Activated CD8-positive, alpha-beta memory T cell treated with anti-CD3 and anti-CD28 coated beads for 36 hours (primary cell): ENCODE results near the gene ARID2. TPM values are rescaled to one million over a fixed set of nuclear protein-coding genes. Genes with fewer than 3 reads are reported as not detected.

Experiments
- CTCF ChIA-PET: fragments of 350-600 bp; sonication (Branson Sonifier 250); formaldehyde crosslinking; loops from one replicate; lab custom pipeline; 2021; ENCODE audit warnings: antibody characterized with exemption; lab: Charles Lee
- POLR2A ChIA-PET: fragments of 350-600 bp; sonication (Branson Sonifier 250); formaldehyde crosslinking; loops from one replicate; lab custom pipeline; 2021; ENCODE audit warnings: antibody characterized with exemption; lab: Charles Lee
- total RNA-seq, 2 experiments: library from RNA; stranded (reverse); gene quantifications; one replicate each; pipeline ENCODE4 v1.2.3, GENCODE V29; 2021

Gene ARID2
- total RNA-seq, 2 experiments from 2014 or later, result 22.3 to 23.8 TPM

DNA sequence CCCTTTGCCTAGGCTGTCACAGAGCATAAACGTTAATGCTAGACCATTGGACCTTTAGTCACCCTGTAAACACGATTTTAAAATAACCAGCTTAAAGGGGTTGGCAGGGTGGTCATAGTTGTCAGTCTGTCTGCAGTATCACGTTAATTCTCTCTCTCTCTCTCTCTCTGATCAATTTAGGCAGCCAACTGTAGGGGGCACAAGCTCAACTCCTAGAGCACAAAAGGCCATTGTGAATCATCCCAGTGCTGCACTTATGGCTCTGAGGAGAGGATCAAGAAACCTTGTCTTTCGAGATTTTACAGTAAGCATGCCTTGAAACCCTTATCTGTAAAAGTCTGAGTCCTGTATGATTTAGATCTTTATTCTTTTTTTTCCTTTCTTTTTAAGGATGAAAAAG lies 163.7 kb downstream of the ARID2 start:
- CTCF ChIA-PET, result no interaction called here
- POLR2A ChIA-PET, result no interaction called here

DNA sequence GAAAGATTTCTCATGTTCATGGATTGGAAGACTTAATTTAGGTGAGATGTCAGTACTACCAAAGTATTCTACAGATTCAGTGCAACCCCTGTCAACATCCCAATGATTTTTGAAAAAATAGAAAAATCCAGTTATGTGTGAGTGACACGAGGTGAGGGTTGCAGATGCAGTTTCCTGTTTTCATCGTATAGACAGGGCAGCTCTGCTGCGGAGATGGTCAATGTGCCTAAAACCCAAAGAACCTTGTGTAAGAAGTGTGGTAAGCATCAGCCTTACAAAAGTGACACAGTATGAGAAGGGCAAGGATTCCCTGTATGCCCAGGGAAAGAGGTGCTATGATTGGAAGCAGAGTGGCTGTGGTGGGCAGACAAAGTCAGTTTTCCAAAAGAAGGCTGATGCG lies 166.5 kb downstream of the ARID2 start:
- CTCF ChIA-PET, result no interaction called here
- POLR2A ChIA-PET, result no interaction called here

DNA sequence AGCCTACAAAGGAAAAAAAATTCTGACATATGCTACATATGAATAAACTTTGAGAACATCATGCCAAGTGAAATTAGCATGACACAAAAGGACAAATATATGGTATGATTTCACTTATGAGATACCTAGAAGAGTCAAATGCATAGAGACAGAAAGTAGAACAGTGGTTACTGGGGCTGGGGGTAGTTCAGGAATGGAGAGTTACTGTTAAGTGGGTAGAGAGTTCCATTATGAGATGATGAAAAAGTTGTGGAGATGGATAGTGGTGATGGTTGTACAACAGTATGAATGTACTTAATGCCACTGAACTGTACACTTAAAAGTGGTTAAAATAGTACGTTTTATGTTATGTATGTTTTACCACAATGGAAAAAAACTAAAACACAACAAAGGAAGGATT lies 168.6 kb downstream of the ARID2 start:
- POLR2A ChIA-PET, result no interaction called here
- CTCF ChIA-PET, result no interaction called here

DNA sequence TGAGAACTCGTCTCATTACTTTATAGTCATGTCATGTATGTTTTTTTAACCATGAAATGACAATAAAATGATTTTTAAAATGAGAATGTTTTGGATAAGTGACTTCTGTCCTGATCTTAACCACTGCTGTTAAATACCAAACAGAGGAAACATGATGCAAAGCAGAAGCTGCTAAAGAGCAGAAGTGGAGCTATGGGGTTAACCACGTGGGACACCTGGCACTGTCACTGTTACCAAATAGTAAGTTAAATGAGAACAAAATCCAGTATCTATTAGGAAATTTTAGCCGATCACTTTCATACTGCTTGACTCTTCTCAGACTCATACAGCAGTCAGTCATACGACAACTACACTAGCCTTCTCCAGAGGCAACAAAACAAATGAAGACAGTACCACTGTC lies 178.4 kb downstream of the ARID2 start:
- POLR2A ChIA-PET, result no interaction called here
- CTCF ChIA-PET, result interaction anchor here (1.4 kb wide), 1 partner anchor 13 kb away, joined by 3 read pairs; no protein-coding TSS in a partner anchor

DNA sequence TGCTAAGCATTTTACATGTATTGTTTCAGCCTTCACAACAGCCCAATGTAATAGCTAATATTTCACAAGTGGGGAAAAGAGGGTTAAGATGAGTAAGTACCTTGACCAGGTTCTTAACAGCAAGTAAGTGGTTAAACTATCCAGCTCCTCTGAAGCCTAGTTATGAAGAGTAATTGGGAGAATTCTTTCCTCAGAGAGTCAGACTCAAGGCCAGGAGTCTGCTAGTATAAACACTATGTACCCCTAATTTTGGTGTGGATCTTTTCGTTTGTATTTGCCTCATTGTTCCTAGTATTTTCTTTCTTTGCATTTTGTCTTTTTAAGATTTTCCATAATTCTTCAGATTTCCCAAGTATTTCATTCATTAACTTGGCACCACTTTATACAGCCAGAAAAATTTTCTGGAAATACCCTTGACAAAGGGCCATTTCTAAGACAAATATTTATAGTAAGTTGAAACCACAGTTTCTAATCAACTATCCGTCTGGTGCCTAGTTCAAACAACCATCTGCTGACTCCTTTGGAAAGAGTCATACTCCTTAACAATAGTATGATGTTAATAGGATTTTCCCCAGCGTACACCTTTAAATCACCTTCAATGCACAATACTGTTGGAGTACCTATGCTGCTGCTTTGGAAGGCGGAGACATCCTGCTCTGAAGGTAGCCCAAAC lies 179.7 kb downstream of the ARID2 start:
- POLR2A ChIA-PET, result interaction anchor here (0.6 kb wide), 1 partner anchor 21 kb away, joined by 3 read pairs; no protein-coding TSS in a partner anchor
- CTCF ChIA-PET, result interaction anchor here (1.4 kb wide), 1 partner anchor 14 kb away, joined by 3 read pairs; no protein-coding TSS in a partner anchor

DNA sequence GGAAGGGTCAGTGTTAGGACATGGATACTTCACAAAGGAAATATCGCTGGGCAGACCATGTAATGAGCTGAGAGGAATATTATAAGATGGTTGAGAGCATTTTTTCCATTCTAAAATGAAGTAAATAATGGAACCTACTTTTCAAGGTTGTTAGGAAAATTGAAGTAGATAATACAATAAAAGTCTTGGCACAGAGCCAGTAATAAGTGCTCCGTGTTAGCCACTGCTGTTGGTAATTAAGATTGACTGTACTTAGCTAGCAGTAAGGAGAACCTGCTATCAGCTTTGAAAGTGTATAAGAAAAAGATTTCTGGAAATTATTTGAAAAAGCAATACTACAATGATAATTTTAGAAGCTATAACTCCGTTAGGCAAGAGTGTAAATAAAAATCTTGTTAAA lies 183.3 kb downstream of the ARID2 start:
- ChIA-PET POLR2A (no interaction called here), CTCF (no interaction called here)

DNA sequence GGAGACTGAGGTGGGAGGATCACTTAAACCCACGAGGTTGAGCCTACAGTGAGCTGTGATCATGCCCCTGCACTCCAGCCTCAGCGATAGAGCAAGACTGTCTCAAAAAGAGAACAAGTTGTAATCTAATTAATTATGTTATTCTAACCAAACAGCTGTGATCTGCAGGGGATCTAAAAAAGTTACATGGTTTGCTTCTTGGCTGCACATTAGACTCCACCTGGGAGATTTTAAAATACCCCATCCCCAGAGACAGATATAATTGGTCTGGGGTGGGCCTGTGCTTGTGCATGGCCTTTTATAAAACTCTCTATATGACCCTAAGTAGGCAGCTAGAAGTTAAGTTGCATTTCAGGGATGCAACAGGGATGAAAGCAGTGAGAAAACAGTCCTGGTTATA lies 184.1 kb downstream of the ARID2 start:
- ChIA-PET POLR2A (no interaction called here), CTCF (no interaction called here)

DNA sequence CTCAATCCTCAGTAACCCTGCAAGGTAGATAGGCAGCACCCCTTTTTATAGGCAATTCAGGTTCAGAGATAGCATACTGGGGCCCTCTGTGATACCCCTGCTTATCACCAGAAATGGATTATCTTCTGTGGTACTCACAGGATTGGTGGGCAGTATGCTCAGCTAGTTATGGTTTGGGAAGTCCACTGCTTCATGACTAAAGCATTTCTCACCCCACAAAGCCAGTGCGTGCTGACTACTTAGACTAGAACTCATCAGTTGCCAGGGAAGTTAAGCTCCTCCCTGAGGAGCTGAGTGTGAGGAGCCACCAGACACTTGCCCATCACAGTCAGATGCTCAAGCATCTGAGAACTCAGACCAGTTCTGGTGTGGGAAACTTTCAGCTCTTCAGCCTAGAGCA lies 184.6 kb downstream of the ARID2 start:
- ChIA-PET POLR2A (no interaction called here), CTCF (no interaction called here)

DNA sequence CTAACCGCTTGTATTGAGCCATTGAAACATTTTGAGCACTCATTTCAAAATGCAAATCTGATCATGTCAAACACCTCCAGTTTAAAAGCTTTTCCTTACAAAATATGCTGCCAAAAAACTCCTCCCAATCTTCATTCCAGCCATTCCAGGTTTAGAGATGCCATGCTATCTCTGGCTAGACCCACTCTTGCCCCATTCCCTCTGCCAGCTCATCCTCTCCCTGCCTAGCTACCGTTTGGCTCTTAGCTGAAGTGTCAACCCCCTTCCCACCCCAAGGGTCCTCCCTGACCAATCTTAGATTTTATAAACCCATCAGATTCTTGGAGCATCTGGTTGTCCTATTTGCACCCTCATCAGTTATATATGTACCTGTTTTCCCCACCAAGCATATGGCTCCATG lies 185.9 kb downstream of the ARID2 start:
- ChIA-PET CTCF (no interaction called here), POLR2A (no interaction called here)

DNA sequence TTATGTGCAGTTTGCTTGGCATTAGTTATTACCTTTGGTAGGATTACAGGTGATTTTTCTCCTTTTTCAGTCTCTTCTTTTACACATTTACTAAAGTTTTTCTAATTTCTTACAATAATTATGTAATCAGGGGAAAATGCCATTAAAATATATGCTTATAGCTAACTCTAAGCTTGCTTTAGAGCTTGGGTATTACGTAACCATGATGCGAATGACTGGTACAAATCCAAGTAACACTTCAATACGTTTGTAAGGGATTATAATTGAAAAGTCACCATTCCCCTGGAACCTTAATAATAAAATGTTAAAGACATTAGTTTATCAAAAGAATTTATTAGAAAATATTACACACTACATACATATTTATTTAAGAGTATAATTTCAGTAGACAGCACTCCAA lies 189.3 kb downstream of the ARID2 start:
- ChIA-PET POLR2A (no interaction called here), CTCF (no interaction called here)

DNA sequence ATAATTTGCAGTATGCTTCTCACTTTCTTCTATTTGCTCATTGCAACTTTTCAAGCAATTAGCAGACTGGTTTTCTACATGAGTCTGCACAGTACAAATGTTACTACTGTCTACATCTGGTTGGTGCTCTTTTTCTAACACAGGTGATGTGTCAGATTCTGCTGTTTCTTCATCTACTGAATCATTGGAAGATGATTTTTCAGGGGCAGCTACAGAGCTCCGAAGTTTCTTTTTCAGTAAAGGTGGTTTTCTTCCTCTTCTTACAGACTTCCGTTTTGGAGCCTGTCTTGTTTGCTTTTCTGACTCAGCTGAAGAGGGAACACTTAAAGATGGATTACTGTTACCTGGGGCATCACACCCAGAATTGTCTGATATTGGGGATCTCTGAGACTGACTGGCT lies 198.8 kb downstream of the ARID2 start:
- CTCF ChIA-PET, result no interaction called here
- POLR2A ChIA-PET, result interaction anchor here (0.6 kb wide), 1 partner anchor 62 kb away, joined by 4 read pairs; no protein-coding TSS in a partner anchor

DNA sequence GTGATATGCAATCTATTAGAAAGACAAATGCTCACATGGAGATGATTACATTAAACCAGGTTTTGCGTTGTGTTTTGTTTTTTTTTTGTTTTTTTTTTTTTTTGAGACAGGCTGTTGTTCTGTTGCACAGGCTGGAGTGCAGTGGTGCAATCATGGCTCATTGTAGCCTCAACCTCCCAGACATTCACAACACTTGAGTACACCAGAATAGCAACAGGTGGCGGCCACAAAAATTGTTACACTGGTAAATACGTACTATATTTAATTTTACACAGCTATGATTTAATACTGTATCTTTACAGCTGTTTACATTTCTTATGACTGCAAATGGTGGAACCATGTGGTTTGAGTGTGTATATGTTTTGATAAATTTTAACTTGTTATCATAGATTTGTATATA lies 200.9 kb downstream of the ARID2 start:
- ChIA-PET CTCF (interaction anchor here (0.6 kb wide), 1 partner anchor 636 kb away, joined by 3 read pairs; no protein-coding TSS in a partner anchor), POLR2A (no interaction called here)

DNA sequence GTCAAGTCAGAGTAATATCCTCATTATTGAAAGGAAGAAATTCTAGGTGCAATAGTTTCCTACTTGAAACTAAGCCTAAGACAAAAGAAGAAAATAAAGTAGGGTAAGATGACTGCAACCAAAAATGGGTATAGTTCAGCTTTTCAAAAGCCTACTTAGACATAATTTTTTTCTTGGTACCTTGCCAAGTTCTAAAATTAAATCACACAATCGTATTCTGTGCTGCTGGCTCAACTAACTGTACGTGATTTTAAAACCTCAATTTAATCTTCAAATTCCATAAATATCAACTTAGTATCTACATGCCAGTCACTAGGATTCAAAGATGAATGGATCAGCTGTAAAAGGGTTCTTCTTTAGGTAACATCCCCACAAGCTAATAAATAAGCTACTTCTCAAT lies 204.0 kb downstream of the ARID2 start:
- ChIA-PET CTCF (no interaction called here), POLR2A (no interaction called here)

DNA sequence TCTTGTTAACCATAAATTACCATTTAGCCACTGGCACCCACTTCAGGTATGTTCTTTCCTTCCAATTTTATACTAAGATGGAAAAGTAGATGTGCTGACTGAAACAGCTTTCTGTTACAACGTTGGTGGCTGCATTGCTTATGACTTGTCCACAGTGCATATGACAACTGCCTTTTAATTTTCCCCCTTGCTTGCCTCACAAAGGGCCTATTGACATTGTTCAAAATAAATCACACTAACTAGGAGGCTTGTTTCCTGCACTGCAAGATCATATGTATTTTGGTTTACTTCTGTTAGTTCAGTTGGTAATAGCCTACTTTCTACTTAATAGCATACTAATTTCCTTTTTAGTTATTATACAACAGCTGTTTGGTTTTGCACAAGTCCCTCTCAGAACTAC lies 205.4 kb downstream of the ARID2 start:
- CTCF ChIA-PET, result interaction anchor here (0.7 kb wide), 1 partner anchor 172 kb away, joined by 3 read pairs; no protein-coding TSS in a partner anchor
- POLR2A ChIA-PET, result no interaction called here

DNA sequence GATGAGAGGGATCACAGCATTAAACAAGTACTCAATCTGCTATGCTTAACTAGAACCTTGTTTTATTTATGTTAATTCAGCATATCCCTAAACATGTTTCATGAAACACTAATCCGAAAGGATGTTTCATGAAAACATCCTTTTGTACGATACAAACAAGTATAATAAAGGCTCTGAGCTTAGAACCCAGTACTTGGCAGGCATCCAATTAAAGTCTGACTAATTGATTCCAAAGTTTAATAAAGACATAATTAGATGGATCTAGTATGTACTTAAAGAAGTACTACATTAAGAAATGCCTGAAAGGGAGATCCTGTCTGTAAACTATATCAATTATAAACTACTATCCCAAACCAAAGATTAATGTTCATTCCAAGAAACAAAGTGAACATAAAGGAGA lies 209.1 kb downstream of the ARID2 start:
- POLR2A ChIA-PET, result no interaction called here
- CTCF ChIA-PET, result no interaction called here

DNA sequence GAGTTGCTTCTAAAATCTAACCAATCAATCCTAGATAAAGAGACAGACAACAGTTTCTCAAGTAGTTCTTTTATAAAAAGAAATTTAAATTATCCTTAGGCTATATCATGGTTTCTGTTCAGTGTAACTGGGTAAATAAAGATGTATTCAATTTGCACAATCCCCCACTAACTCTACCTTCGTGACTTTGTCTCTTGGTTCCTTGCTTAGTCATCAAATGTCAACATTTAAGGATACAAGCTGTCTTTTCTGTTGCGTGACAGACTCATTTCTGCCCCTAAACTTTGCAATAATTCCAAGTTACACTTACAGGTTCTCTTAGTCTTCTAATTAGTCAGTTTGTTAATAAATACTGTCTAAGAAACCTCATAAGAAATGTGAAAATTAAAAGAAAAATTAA lies 210.3 kb downstream of the ARID2 start:
- CTCF ChIA-PET, result no interaction called here
- POLR2A ChIA-PET, result no interaction called here

DNA sequence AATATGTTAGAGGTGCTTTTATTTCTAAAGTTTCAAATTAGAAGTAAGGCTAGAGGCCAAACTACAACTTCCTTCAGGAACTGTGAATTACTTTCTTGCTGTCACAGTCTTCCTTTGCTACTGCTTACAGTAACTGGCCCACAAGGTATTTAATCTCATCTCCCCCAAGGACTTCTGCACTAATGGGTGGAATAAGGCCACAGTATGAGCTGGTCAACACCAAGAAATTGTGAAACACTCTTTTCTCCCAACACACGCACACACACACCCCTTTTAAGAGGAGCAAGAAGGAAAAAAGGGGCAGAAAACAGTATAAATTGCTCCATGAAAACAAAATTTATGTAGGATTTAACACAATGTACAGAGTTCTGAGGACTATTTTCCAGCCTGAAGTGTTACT lies 215.3 kb downstream of the ARID2 start:
- CTCF ChIA-PET, result no interaction called here

DNA sequence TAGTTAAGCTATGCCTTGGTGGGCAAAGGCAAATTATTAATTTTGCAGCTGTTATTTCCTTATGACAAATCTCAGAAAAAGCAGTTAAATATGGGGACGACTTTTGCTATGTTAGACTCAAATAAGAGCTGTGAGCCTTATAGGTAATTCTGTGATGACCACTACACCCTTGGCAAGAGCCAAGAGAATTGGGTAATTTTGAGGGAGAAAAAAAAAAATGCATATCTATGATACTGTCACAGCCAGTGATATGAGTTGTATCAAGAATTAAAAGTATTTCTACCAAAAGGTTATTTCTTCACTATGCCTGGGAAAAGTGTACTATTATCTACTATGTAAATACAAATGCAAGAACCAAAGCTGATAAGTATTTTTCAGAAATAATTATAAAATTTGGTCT lies 216.9 kb downstream of the ARID2 start:
- POLR2A ChIA-PET, result no interaction called here
- CTCF ChIA-PET, result no interaction called here

More for the DNA sequence above, 215.3 kb downstream of the ARID2 start:
- POLR2A ChIA-PET, result no interaction called here

DNA sequence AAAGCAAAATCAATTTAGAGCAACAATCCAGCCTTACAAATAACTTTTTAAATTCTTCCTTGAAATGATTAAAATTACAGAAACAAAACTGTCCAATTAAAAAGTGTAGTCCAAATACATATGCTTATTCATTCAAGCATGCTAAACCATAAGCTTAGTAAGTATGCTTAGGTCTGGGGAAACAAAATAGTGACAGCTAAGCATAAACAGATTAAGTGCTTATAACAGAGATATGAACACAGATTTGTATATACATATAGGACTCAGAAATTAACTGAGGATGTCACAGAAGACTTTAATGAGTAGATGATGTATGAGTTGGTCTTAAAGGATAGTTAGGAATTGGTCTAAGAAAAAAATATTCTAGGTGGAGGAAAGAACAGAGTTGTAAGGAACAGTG lies 219.0 kb downstream of the ARID2 start:
- POLR2A ChIA-PET, result no interaction called here

More for the DNA sequence above, 219.0 kb downstream of the ARID2 start:
- CTCF ChIA-PET, result no interaction called here
